Ramos (cell line): Measurements from ENCODE around the gene KRT7.
"Not testable (repeated sequence)": the region's sequence is repeated elsewhere in the genome, so short reads cannot be mapped to it uniquely, and the experiment has no call there.

ENCODE experiments used
- in situ Hi-C: fragments of 300-500 bp; cut with MboI; formaldehyde crosslinking; loops from one replicate; pipeline ENCODE4 v1.14.3; 2022; ENCODE audit warnings: low sequenced_read_pairs; ENCODE audit not compliant: unreplicated experiment

Gene KRT7

GRCh38 chr12:52227606-52228166 lies 5.4 kb upstream of the KRT7 start:
- in situ Hi-C loops, result no loop called here

GRCh38 chr12:52228366-52228765 lies 4.7 kb upstream of the KRT7 start:
- in situ Hi-C loops, result no loop called here

GRCh38 chr12:52228931-52229330 lies 4.1 kb upstream of the KRT7 start:
- in situ Hi-C loops, result no loop called here

GRCh38 chr12:52229836-52230343 lies 3.2 kb upstream of the KRT7 start:
- in situ Hi-C loops, result no loop called here

DNA sequence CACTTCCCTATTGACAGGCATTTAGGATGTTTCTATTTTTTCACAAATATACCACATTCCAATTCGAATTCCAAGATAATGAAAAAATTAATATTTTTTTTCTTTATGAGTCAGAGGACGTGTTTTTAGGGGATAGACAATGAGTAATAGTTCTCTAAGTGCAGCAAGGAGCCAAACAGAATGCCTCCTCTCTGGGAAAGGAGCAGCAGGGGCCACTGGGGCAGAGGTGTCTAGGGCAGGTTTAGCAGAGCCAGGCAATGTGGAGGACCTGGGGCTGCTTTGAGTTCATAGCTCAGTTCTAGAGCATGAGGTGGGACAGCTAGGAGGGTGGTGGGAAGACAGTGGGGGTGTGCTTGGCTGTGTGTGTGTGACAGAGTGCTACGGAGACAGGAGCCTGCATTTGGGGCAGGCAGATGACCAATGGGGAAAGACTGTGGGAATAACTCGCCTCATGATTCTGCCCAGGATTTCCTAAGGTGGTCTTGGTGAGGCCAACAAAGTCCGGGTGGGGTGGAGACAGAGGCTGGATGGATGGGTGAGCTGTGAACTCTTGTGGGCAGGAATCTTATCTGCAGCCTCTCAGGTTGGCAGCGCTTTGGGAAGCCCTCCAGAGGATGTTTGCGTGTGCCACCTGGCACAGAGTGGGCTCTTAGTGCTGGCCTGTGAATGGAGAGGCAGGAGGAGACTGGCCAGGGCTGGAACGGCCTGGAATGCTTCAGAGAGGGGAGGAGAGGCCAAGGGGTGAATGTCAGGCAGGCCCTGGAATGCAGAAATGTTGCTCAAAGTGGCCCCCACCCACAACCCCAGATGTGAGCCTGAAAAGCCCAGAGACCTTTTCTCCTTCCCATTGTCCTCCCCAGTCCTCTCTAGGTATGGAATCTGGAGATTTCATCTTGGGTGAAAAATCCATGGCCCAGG lies 2.4 kb upstream of the KRT7 start:
- in situ Hi-C loops, result no loop called here

DNA sequence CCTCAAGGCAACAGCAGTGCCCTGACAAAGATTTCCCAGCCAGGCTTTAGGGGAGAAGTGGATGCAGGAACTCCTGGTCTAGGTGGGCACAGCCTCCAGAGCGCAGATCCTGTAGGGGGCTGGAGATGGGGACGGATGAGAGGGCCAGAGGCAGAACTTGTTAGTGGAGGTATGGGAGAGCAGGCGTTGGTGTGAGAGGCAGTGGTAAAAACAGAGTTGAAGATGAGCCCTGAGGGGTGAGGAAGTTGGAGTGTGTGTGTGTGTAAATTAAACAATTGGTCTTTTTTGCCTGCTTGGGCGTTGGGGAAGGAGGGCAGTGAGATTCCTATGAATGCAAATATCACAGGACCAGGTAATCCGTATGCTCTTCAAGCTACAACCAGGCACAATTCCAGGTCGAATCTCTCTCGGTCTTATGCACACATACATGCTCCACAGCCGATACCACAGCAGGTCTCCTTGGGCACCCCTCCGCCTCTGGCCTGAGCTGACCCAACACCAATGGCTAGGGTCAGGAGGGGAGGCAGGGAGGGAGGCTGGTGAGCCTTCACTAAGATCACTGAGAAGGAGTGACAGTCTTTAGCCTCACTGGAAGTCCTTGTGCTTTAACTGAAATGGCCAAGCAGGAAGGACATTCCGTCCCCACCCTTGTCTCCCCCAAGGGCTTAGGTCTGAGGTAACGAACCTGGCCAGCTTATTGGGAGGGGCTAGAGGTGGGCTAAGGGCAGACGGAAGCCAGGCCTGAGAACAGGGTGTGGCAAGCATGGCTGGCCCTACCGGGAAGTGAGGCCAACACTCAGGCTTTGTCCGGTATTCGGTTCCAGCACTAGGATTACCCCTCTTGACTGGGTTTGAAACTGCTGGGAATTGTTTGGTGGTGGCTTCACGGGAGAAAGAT lies 1.5 kb upstream of the KRT7 start:
- in situ Hi-C loops, result no loop called here

DNA sequence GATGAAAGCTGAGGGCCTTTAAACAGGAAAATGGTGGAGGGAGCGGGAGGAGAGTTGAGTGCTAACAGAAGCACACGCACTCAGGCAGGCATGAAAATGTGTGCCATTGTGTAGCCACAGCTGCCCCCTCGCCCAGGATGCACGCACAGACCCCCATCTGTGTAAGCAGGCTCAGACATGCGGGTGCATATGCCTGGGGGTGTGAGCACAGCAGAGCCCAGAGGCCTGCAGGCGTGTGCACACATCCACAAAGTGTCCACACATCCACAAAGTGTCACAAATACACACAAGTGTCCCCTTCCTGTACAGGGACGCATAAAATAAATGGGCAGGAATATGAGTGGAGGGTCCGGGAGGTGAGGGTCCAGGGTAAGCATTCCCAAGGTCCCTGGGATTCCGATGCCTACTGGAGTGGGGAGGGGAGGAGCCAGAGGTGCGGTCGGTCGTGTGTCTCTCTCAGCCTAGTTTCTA lies 805 bp upstream of the KRT7 start:
- in situ Hi-C loops, result no loop called here

DNA sequence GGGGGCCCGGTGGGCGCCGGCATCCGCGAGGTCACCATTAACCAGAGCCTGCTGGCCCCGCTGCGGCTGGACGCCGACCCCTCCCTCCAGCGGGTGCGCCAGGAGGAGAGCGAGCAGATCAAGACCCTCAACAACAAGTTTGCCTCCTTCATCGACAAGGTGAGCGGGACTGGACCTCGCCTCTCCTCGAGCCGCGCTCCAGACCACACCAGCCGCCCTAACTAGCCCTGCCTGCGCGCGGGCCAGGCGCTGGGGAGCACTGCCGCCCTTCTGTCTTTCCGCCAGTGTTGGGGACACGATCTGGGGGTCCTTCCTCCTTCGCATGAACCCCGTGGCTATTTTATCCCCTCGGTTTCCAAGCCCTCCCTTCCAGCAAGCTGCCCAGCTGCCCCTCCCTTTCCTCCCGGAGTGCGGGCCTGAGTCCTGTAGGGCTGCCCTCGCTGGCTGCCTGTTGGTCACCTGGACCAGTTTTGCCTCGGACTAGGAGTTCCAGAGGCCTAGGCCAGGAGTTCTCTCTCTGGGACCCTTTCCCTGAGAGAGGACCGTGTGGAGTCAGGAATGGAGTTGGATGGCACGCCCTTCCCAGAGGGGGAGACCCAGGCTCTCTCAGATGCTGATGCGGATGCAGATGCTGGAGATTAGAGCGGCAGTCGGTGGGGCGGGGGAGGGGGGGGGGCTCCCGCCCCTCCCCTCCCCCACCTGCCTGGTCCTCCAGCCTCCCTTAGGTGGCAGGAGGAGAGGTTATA lies 592 bp downstream of the KRT7 start:
- in situ Hi-C loops, result no loop called here

DNA sequence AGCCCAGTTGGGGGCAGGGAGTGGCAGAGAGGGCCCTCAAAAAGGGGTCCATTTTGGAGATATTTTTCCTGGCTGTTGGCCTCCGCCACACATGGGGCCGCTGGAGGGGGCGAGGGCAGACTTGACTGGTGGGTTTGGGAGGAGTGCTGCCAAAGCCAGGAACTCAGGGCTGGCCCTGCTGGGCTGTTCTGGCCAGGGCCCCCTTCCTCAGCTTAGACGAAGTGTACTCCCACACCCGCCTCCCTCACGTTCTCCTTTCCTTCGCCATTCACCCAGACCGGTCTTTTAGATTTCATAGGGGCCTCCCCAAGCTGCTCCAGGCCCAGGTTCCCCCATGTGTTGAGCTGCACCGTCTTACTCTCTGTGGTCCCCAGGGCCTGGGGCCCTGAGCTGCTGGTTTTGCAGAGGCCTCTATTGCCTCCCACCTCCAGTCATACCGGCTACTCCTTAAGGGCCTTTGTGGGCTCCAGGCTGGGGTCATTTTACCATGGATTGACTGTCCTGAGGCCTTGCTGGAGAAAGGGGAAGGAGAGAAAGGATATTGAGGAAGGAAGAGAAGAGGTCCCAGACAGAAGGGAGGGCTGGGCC lies 1.3 kb downstream of the KRT7 start:
- in situ Hi-C loops, result no loop called here

DNA sequence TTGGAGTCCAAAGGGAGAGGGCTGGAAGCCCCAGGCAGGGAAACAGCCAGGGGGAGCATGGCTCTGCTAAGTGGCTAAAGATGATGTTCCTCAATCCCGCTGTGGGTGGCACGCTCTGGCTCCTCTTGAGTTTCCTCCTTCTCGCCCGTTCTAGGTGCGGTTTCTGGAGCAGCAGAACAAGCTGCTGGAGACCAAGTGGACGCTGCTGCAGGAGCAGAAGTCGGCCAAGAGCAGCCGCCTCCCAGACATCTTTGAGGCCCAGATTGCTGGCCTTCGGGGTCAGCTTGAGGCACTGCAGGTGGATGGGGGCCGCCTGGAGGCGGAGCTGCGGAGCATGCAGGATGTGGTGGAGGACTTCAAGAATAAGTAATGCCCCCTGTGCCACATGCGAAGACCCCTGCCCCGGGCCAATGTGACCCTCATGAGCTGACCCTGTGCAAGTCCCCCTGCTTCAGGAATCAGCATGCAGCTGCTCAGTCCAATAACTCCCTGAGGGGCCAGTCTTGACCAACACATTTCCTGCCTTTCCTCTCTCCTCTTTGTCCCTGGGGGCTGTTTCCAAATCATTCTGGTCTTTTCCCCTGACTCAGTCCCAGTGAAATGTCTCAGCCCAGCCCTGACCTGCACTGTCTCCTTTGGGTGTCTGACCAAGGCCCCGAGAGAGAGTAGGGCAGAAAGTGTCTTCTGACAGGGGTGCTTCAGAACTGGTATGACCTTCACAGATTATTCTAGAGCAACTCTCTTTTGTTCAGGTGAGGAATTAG lies 2.1 kb downstream of the KRT7 start:
- in situ Hi-C loops, result no loop called here

GRCh38 chr12:52235822-52236361 lies 2.8 kb downstream of the KRT7 start:
- in situ Hi-C loops, result no loop called here

DNA sequence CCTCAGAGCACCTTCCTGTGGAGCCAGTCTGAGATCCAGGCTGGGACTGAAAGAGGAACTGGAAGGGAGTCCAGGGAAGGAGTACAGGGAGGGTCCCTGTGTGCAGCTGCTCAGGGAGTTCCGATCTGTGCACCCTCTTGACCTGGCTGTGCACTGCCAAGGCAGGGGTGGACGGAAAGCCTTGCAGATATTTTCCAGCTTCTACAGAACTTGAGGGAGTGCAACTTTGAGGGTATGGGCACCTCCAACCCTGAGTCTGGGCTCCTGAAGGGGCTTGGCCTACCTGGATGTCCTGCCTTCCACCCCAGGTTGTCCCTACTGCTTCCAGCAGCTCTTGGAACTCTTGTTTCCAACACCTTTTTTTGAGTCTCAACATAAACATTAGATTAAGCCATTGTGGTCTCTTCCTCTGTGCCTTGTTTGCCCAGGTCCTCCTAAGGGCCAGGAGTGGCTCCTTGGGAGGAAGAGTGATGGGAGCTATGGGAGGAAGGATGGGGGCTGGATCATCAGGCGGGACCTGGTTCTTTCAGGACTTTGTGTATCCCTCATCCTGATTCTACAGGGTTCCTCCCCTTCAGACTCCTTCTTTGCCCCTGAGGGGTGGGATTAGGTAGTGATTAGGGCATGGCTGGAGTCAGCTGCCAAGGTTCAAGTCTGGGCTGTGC lies 3.5 kb downstream of the KRT7 start:
- in situ Hi-C loops, result no loop called here

DNA sequence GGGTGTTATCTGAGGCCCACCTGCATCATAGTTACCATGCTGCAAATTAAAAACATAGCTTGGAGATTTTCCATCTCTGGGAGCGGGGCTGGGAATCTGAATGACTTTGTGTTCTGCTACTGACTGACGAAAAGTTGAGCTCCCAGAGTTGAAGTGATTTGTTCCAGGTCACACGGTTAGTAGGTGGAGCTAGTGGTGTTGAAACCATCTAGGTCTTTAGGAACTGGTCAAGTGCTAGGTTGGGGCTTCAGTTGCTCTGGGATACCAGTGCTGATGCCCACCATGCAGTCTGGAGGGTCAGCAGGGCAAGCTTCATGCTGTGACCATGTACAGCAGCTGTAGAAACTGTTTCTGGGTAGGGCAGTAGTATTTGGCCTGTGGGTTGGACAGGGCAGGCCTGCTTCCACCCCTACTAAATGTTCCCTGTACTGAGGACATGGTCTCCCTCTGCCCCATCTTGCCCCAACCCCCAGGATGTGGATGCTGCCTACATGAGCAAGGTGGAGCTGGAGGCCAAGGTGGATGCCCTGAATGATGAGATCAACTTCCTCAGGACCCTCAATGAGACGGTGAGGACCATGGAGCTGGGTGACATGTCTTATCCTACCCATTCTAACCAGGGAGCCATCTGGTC lies 5.3 kb downstream of the KRT7 start:
- in situ Hi-C loops, result no loop called here

DNA sequence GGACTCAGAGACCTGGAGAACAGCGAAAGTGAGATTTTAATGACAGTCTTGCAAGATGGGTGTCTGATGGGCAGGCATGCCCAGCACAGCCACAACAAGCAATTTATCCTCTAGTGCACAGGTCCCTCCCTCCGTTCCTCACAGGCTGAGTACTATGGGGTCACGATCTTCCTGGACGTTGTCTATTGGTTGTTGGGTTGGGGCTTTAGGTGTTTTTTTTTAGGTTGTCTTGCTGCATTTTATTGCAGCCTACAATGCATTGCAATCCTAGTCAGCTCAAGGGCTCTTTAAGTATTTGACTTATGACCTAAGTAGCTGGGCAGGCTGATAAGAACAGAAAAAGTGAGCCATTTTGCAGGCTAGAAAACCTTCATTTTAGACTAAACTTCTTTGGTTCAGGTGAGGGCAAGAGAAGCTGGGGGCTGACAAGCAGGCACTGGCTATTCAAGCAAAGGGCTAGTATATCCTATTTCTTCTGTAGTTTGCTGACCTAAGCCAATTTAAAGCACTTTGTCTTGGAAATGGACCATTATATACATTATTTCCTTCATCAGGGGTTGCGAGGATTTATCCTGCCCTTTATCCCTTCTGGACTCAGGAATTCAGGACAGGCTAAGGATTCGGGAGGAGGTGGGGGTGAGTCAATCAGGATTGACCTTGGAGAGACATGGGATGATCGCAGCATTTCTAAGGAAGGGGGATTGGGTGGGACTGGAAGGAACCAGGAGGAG lies 6.0 kb downstream of the KRT7 start:
- in situ Hi-C loops, result no loop called here

DNA sequence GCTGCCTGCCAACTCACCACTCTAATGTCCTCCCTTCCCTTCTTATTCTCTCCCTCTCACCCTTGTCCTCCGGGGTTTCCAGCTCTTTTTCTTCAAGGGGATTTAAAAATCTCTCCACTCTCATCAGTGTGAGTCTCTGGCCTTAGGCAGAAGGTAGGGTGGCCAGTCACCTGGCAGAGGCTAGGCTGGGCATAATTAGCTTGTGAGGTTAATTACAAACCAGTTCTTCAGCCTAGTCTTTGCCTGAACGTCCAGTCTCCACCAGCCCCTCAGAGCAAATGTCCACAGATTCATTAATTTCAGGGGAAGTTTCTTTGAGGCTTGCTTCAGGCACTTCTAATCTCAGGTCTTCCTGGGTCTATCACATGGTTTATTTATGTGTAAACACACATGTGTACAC lies 6.7 kb downstream of the KRT7 start:
- in situ Hi-C loops, result no loop called here

- in situ Hi-C loops, result not testable (repeated sequence)
These were observed 7.2 kb downstream of the KRT7 start for GRCh38 chr12:52240247-52240646.
